ENCODE data around the gene GRID2.
"Not testable (repeated sequence)": the region's sequence is repeated elsewhere in the genome, so short reads cannot be mapped to it uniquely, and the experiment has no call there.

GRID2 gene

GRCh38 chr4:93221771-93222170 is 918.0 kb downstream of the GRID2 start:
- DNase-seq = no peak

- DNase-seq = no peak
These were observed 924.3 kb downstream of the GRID2 start for GRCh38 chr4:93228021-93228420.

DNA sequence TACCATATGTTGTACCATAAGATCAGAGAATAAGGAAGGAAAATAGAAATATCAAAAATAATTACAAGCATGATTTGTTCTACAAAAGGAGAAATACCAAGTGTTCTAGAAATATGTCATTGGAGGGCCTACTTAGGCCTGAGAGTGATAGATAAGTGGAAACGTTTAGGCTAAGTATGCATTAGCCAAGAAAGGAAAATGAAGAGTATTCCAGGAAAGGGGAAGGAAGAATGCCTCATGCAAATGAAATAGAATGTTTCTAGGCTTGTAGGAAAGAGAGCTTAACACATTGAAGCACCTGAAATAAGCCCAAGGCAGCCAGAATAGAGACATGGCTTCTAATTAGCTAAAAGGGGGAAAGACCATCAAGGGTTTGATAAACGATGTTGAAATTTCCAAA is 929.1 kb downstream of the GRID2 start:
- no peak for DNase-seq

DNA sequence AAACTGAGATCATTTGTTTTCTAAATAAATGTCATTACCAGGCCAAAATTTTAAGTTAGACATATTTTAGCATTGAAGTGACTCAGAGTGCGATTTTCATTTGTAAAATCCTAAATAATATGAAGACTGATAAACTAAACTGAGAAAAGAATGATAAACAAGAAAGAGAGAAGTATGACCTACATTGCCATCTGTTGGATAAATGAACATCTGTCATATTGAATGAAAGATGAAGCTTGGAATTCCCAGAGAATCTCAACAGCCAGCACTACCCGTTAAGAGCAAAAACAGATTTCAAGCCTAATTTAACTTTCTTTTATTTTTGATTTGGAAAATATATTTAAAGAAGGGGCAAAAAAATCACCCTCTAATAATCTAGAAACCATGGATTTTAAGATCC is 933.8 kb downstream of the GRID2 start:
- DNase-seq = no peak

DNA sequence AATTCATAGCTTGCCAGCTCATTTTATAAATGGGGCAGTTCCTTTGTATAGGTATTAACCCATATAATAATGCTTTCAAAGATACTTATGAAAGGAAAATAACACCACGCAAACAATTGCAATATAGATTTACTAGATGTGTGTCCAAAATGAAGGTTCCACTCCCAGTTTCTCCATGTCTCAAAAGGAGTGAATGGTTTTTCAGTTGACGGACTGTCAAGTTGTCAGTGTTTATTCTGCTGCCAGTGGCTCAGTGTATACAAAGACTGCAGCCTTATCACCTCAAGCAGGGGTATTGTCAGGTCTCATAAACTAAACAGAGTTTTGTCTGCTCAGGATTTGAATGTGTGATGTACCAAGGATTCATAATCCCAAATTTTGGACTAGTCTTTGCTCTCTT is 939.5 kb downstream of the GRID2 start:
- no peak for DNase-seq

DNA sequence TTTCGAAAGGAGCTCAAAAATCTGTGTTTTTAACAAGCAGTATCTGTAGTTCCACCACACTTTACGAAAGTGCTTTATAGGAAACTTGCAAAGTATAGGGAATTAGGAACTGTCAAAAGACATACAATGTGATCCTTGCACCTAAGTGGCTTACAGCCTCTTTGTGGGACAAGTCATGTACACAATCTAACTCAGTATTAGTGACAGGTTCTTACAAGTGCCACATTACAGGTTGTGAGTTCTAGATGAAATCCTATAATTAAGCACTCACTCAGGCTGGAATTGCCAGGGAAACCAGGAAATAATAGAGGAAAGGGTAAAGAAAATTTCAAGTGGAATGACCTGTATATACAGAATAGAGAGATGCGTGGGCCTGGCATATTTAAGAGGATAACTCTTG is 957.4 kb downstream of the GRID2 start:
- no peak for DNase-seq

DNA sequence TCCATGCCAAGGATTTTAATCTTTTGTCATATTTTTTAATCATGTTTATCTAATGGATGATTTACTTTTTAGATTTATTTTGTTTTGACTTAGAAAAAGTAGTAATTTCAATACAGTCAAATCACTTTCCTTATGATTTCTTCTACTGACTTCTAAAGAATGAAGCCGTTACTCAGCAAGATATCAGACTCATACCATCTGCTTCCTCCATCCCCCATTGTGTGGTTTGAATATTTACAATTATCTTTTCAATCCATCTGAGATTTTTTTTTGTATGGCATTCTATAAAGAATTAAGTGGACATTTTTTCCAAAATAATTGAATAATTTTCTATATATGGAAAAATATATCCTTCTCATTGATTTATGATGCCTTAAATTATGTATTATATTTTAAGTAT is 959.4 kb downstream of the GRID2 start:
- no peak for DNase-seq

DNA sequence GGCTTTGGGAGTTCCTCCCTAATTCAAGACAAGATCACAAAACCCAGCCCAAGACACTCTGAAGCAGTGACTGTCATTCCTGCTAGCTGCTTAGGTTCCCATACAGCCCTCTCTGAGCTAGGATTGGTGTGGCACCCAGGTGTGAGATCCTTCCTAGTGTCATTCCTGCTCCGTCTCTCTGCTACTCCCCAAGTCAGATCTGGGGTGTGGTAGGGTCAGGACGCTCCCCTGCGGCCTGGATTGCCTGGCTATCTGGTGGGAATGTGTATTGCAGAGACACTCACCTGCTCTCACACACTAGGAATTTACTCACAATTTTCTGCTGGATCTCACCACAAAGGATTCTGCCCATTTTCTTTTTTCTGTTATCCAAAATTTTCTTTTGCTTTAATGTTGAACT is 964.0 kb downstream of the GRID2 start:
- no peak for DNase-seq

DNA sequence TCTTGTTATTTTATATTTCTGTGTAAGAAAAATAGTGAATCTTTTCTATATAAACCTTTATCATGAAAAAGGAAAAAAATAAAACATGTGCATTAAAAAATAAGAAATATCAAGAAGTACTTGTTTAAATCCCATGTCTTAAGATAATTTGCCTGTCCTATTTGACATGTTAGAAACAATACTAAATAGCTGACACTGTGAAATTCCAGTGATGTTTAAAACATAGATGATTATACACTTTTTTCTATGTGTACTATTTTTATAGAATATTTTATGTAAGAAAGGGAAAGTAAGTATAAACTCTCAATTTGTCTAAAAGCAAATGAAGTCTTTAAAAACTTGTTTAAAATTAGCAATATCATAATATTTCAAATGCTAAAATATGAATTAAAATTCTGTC is 981.6 kb downstream of the GRID2 start:
- no peak for DNase-seq

DNA sequence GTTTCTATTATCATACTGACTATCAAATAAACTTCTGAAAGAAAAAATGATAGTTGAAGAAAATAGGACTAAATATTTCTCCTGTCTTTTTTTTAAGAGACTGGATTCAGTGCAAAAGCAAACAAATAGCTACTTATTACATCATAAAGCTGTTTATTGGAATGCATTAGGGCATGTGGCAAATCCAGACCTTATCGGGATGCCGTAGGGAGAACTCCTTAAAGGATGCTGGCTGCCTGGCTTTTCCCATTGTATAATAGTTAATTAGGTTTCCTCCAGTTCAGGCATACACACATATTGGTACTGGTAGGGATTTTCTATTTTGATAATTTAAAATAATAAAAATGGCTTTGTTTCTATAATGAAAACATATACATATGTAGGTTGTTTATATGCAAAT is 985.5 kb downstream of the GRID2 start:
- no peak for DNase-seq

DNA sequence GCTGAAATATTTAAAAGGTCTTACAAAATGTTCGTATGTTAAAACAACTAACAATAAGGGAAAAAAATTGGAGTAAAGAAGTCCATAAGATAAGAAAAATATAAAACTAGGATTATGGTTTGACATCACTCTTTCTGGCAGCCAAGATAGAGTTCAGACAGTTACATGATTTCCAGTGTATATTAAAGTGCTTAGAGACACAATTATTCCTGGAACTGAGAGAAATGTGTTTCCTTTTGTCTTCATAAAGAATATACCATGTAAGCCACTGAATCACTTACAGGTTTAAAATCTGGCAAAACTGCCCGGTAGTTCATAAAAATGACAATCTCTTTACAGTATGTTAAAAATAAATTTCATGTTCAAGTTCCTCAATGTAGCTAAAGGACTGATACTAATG is 986.1 kb downstream of the GRID2 start:
- no peak for DNase-seq

GRCh38 chr4:93299118-93299517 is 995.4 kb downstream of the GRID2 start:
- no peak for DNase-seq

DNA sequence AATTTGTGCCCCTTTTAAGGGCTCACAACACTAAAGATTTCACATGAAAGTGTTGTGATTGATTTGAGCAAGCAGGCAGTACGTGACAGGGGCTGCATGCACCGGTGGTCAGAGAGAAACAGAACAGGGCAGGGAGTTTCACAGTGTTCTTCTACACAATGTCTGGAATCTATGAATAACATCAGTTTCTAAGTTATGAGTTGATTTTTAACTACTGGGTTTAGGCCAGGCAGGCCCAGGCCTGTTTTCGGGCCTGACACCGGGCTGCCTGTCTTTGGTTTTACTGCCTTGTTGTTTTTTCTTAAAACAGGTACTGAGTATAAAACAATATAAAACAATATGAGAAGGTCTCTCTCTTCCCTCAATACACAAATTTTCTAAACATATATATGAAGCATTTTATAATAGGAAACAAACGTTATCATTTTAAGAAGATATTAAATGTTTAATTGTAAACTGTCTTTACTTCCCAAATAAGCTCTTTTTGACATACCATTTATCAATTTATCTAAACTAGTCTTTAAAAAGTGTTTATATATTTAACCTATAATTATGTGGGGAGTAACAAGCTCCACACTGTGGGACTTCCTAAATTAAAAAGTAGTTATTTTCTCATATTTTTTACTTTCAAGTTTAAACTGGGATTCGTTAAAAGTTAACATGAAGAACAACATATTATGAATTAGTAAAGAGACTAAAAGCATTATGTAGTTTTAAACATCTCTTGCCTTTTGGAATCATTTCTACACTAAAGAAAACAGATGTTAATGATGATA is 997.2 kb downstream of the GRID2 start:
- not testable (repeated sequence) for DNase-seq

- DNase-seq = no peak
These were observed 998.5 kb downstream of the GRID2 start for GRCh38 chr4:93302310-93302709.

DNA sequence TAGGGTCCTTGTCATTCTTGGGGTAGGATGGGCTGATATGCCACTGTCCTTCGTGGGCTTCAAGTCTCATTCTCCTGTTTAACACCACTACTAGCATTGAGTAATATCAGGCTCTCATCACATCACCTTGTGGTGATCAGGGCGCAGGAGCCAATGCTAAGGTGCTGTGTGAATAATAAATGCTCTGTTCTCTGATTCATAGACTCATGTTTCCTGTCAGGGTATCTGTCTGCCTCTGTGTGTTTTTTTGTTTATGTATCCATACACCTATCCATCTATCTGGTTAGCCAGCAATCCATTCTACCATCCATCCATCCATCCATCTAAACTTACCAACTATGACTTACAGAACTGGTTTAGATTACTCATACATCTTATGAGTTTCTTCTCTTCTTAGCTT is 999.7 kb downstream of the GRID2 start:
- DNase-seq = no peak

- DNase-seq = no peak
These were observed 1008.5 kb downstream of the GRID2 start for GRCh38 chr4:93312299-93312698.

DNA sequence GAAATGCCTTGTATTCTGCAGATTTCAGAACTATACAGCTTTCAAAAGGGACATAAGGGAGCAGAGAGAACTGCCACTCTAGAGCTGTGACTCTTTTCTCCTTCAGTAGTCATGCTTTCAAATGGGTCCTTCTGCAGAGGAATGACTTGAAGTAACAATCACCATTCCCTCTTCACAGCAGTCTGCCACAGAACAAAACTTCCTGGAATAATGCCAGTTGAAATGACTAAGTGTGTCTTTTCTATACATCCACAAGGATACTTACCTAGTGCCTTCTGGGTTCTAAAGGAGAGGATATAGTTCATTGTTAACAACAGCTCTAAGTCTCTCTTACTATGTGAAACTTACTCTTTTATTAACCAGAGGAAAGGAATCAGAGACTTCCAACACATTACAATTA is 1009.4 kb downstream of the GRID2 start:
- no peak for DNase-seq

- no peak for DNase-seq
These were observed 1013.3 kb downstream of the GRID2 start for GRCh38 chr4:93317057-93317456.

GRCh38 chr4:93317561-93317960 is 1013.8 kb downstream of the GRID2 start:
- DNase-seq = no peak

- no peak for DNase-seq
These were observed 1015.3 kb downstream of the GRID2 start for GRCh38 chr4:93319041-93319440.

- DNase-seq = no peak
These were observed 1016.6 kb downstream of the GRID2 start for GRCh38 chr4:93320356-93320755.

GRCh38 chr4:93327346-93327745 is 1023.6 kb downstream of the GRID2 start:
- no peak for DNase-seq

GRCh38 chr4:93334003-93334402 is 1030.2 kb downstream of the GRID2 start:
- DNase-seq = no peak

DNA sequence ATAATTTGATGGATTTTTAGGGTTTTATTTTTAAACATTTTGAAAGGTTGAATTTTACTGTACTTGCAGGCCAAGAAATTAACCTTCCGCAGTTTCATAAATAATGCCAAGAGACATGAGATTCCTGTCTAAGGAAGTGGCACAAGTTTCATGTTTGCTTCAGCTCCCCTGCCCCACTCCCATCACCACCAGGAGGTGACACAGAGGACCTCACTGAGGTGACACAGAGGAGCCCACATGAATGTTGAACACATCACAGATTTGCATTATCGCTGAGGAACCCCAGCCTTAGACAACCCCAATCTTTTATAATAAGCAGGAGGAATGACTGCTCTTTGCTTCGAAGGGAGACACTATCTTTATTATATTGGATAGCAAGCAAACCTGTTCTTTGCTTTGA is 1033.4 kb downstream of the GRID2 start:
- DNase-seq = no peak

- DNase-seq = no peak
These were observed 1039.0 kb downstream of the GRID2 start for GRCh38 chr4:93342738-93343137.

Data from NCI-H187 treated with DMSO at 0.1 percent for 48 hours (cell line).